Heart left ventricle (tissue), 13 donors: Measurements from ENCODE around the gene AP1G1.
"Not testable (repeated sequence)": the region's sequence is repeated elsewhere in the genome, so short reads cannot be mapped to it uniquely, and the experiment has no call there.

Experiments
- POLR2A ChIP-seq, 2 donors: fragments of 450-650 bp; IDR thresholded peaks; one replicate each; pipeline ENCODE4 v1.6.1; 2017; ENCODE audit warnings: antibody characterized with exemption in 2 of 2, mild to moderate bottlenecking in 2 of 2, moderate library complexity in 2 of 2
- TF ChIP-seq, protein P1 (sequence below), 12 donors: fragments of 200-600 bp; sonication (generic) in 4 of 12; IDR thresholded peaks; one replicate each; pipeline versions ENCODE4 v1.5.0 to v1.8.0; 2018 to 2022; ENCODE audit warnings: antibody characterized with exemption in 12 of 12, mild to moderate bottlenecking in 5 of 12
- donor health status: ischemic (EF 13 %, LVEDD 7.1; RV severe dilation, severe dysfunction).
- donor health status: DM: no; HTN: yes; CAD: no.
- donor health status: DM: no; HTN: no; CAD: no.
- donor health status: ischemic (EF 25% LVEDD 6.9; RV normal size, moderate dysfunction).
- donor health status: ischemic (EF 25% LVEDD 5.7; RV mildly dilated, moderate dysfunction).
- donor health status: ischemic (EF 35%, LVEDD 5.7; RV mildly dilated, moderate dysfunction).
- donor health status: nonischemic (EF 11% LVEDD 7.7; RV severe dilation, severe dysfunction).
- donor health status: DM: yes; HTN: yes; CAD: no.
- donor health status: PGD.
- donor health status: ischemic (EF 29% LVEDD 5.4; RV normal size, mild dysfunction).
- donor health status: nonischemic (EF 23%, LVEDD 6.1; RV moderate dilation, normal function).

DNA sequence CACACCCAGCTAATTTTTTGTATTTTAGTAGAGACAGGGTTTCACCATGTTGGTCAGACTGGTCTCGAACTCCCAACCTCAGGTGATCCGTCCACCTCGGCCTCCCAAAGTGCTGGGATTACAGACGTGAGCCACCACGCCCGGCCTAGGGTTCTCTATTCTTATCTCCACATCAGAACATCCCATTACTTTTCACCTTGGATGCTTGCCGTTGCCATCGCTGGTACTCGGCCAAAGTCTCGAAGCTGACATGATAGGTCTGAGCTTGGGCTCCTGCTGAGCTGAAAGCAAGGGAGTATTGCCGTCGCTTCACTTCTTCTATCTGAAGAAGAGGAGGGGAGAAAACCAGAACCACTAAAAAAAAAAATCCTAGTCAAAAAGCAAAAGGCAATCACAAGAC lies 124.4 kb downstream of the AP1G1 start:
- TF ChIP-seq, protein P1, sequence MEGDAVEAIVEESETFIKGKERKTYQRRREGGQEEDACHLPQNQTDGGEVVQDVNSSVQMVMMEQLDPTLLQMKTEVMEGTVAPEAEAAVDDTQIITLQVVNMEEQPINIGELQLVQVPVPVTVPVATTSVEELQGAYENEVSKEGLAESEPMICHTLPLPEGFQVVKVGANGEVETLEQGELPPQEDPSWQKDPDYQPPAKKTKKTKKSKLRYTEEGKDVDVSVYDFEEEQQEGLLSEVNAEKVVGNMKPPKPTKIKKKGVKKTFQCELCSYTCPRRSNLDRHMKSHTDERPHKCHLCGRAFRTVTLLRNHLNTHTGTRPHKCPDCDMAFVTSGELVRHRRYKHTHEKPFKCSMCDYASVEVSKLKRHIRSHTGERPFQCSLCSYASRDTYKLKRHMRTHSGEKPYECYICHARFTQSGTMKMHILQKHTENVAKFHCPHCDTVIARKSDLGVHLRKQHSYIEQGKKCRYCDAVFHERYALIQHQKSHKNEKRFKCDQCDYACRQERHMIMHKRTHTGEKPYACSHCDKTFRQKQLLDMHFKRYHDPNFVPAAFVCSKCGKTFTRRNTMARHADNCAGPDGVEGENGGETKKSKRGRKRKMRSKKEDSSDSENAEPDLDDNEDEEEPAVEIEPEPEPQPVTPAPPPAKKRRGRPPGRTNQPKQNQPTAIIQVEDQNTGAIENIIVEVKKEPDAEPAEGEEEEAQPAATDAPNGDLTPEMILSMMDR (IDR thresholded peaks at IDR 0.05) = not testable (repeated sequence)
- not testable (repeated sequence) for TF ChIP-seq POLR2A (IDR thresholded peaks at IDR 0.05)
